GM12878 (cell line): ENCODE results near the gene ZNF234. TPM values are rescaled to one million over a fixed set of nuclear protein-coding genes. Genes with fewer than 3 reads are reported as not detected.

ENCODE experiments used
- CHD4 ChIP-seq: fragments of 200-600 bp; sonication (generic); IDR thresholded peaks from 2 replicates; pipeline ENCODE4 v1.6.1; 2016; ENCODE audit warnings: mild to moderate bottlenecking
- DPF2 ChIP-seq: fragments of 450-650 bp; IDR thresholded peaks from 2 replicates; pipeline ENCODE4 v1.6.1; 2017; ENCODE audit warnings: mild to moderate bottlenecking
- EED ChIP-seq: sonication (generic); IDR thresholded peaks from 2 replicates; pipeline ENCODE4 v1.6.1; 2016; ENCODE audit warnings: antibody characterized with exemption, low read depth
- EGR1 ChIP-seq, 2 experiments: IDR thresholded peaks; 1 replicate in 1 of 2; 2 replicates in 1 of 2; pipeline ENCODE4 v1.6.1; 2011 to 2012; ENCODE audit warnings: low read depth in 2 of 2, low read length in 2 of 2, borderline replicate concordance in 1 of 2, mild to moderate bottlenecking in 1 of 2, moderate library complexity in 1 of 2
- EZH2 ChIP-seq: IDR thresholded peaks from 2 replicates; pipeline ENCODE4 v1.6.1; 2012; ENCODE audit warnings: low read depth, mild to moderate bottlenecking, control low read depth, inconsistent platforms, low read length, borderline replicate concordance; ENCODE audit not compliant: control insufficient read depth
- FOS ChIP-seq: IDR thresholded peaks from 3 replicates; pipeline ENCODE4 v1.6.1; 2011; ENCODE audit warnings: borderline replicate concordance; ENCODE audit not compliant: insufficient read length; ENCODE audit errors: extremely low read depth
- IKZF2 ChIP-seq, 2 experiments: fragments of 450-650 bp; IDR thresholded peaks; 2 replicates each; pipeline ENCODE4 v1.6.1; 2017; ENCODE audit warnings: mild to moderate bottlenecking in 2 of 2, moderate library complexity in 2 of 2
- LARP7 ChIP-seq: fragments of 450-650 bp; IDR thresholded peaks from 2 replicates; pipeline ENCODE4 v1.6.1; 2017; ENCODE audit warnings: mild to moderate bottlenecking
- MEF2B ChIP-seq: fragments of 450-650 bp; IDR thresholded peaks from 2 replicates; pipeline ENCODE4 v1.6.1; 2018; ENCODE audit warnings: mild to moderate bottlenecking, moderate library complexity; ENCODE audit not compliant: partially characterized antibody, poor library complexity, severe bottlenecking
- MTA2 ChIP-seq: fragments of 450-650 bp; IDR thresholded peaks from 2 replicates; pipeline ENCODE4 v1.6.1; 2016; ENCODE audit warnings: low read depth, mild to moderate bottlenecking, moderate library complexity
- MXI1 ChIP-seq: fragments of 150-350 bp; IDR thresholded peaks from 2 replicates; pipeline ENCODE4 v1.6.1; 2011; ENCODE audit warnings: low read depth, mild to moderate bottlenecking, inconsistent platforms, low read length, improper control_type of control experiment
- MYB ChIP-seq: fragments of 150-350 bp; IDR thresholded peaks from 2 replicates; pipeline ENCODE4 v1.6.1; 2014; ENCODE audit warnings: mild to moderate bottlenecking, low read depth, low read length, borderline replicate concordance
- MYC ChIP-seq: IDR thresholded peaks from 2 replicates; pipeline ENCODE4 v1.6.1; 2011; ENCODE audit warnings: mild to moderate bottlenecking, low read length, moderate library complexity, inconsistent platforms; ENCODE audit not compliant: insufficient read depth, insufficient replicate concordance, insufficient read length, severe bottlenecking
- NR2F1 ChIP-seq: fragments of 450-650 bp; conservative IDR thresholded peaks from 2 replicates; pipeline ENCODE4 v1.6.1; 2017; ENCODE audit warnings: mild to moderate bottlenecking
- NRF1 ChIP-seq: conservative IDR thresholded peaks from 2 replicates; pipeline ENCODE4 v1.6.1; 2011; ENCODE audit warnings: mild to moderate bottlenecking, low read depth, low read length, improper control_type of control experiment
- PAX5 ChIP-seq: IDR thresholded peaks from 2 replicates; pipeline ENCODE4 v1.6.1; 2011; ENCODE audit warnings: low read depth, low read length, borderline replicate concordance
- POLR2AphosphoS2 ChIP-seq: IDR thresholded peaks from 2 replicates; pipeline ENCODE4 v1.6.1; 2011; ENCODE audit warnings: low read depth, mild to moderate bottlenecking, low read length, improper control_type of control experiment, moderate library complexity
- RAD21 ChIP-seq: IDR thresholded peaks from 2 replicates; pipeline ENCODE4 v1.6.1; 2011; ENCODE audit warnings: mild to moderate bottlenecking, low read depth, low read length, moderate library complexity; ENCODE audit not compliant: insufficient read depth
- SMC3 ChIP-seq: IDR thresholded peaks from 2 replicates; pipeline ENCODE4 v1.6.1; 2011; ENCODE audit warnings: low read length, improper control_type of control experiment, borderline replicate concordance
- SP1 ChIP-seq: IDR thresholded peaks from one replicate; pipeline ENCODE4 v1.6.1; 2011; ENCODE audit warnings: low read depth, low read length
- TBL1XR1 ChIP-seq: IDR thresholded peaks from 2 replicates; pipeline ENCODE4 v1.6.1; 2012; ENCODE audit warnings: low read depth, low read length, improper control_type of control experiment
- ZZZ3 ChIP-seq: IDR thresholded peaks from 2 replicates; pipeline ENCODE4 v1.6.1; 2011; ENCODE audit warnings: low read depth; ENCODE audit not compliant: control insufficient read depth, insufficient read length
- polyA plus RNA-seq, 11 experiments: library from polyadenylated mRNA; depleted of rRNA in 4 of 11; unstranded in 6 of 11; stranded (reverse) in 5 of 11; fragments of >200 nt; fragmentation: Nextera tagmentation in 4 of 11; fragmentation: Illumina TruSeq in 1 of 11; extraction: Ambion mirVana in 4 of 11; extraction: Trizol in 1 of 11; gene quantifications; 1 replicate in 1 of 11; 2 replicates in 10 of 11; pipeline versions ENCODE4 v1.2.1 to v1.2.3, GENCODE V29; 2011 to 2016; ENCODE audit warnings: inconsistent platforms in 2 of 11, missing spikeins in 2 of 11, low read depth in 1 of 11
- total RNA-seq, 4 experiments: library from RNA; depleted of rRNA in 3 of 4; stranded (reverse); fragments of >200 nt in 3 of 4; fragmentation: Illumina TruSeq in 1 of 4; extraction: Trizol in 1 of 4; gene quantifications; 2 replicates each; pipeline versions ENCODE4 v1.2.1 to v1.2.3, GENCODE V29; 2013 to 2021
- TF ChIP-seq, protein P1 (sequence below): IDR thresholded peaks from 2 replicates; pipeline ENCODE4 v1.6.1; 2012; ENCODE audit warnings: low read length, inconsistent platforms
- TF ChIP-seq, protein P2 (sequence below): fragments of 450-650 bp; IDR thresholded peaks from 2 replicates; pipeline ENCODE4 v1.6.1; 2016; ENCODE audit warnings: mild to moderate bottlenecking, moderate library complexity, borderline replicate concordance
- TF ChIP-seq, protein P3 (sequence below): fragments of 450-650 bp; IDR thresholded peaks from 2 replicates; pipeline ENCODE4 v1.6.1; 2016; ENCODE audit warnings: mild to moderate bottlenecking

ZNF234 gene
- total and polyA plus RNA-seq, 10 of the 15 experiments (the other 5 are each of a cell fraction or from before 2014, with no cell fraction given) = 2.7 to 10.5 (median 5.2) TPM

DNA sequence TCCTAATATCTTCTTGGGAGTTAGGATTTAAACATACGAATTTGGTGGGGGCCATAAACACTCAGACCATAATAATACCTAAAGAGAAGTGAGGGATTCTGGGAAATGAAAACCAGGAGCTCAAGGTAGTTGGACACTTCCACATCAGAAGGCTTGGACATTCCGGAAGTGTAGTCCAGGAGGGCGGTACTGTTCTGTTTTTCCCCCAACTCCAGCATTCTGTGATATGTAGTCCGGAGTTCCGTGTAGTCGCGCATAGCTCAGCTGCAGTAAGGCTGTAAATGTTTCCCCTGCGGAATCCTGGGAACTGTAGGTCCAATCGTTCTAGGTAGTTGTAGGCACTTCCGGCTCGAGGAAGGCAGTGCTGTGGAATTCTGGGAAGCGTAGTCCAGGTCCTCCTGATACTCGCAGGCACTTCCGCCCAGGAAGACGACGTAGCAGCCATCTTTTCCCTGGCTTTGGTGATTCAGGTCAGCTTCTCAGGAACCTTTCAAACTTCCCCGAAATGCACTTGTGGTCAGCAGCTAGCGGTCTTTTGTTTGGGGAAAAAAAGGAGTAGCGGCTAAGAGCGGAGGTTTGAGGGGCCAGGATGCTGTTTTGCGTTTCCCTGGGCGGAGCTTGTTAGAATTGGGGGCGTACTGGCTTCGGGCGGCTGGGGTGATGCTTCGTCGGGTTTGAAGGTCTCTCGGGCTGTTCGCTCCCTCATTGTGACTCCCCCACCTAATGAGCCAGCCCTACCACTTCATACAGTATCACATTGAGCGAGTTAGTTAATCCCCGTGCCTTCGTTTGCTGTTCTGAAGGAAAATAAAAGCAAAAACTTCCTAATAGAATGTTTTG lies 23.5 kb downstream of the ZNF234 start, which contains the start of gene ZNF226 (continued):
- TF ChIP-seq, protein P1, sequence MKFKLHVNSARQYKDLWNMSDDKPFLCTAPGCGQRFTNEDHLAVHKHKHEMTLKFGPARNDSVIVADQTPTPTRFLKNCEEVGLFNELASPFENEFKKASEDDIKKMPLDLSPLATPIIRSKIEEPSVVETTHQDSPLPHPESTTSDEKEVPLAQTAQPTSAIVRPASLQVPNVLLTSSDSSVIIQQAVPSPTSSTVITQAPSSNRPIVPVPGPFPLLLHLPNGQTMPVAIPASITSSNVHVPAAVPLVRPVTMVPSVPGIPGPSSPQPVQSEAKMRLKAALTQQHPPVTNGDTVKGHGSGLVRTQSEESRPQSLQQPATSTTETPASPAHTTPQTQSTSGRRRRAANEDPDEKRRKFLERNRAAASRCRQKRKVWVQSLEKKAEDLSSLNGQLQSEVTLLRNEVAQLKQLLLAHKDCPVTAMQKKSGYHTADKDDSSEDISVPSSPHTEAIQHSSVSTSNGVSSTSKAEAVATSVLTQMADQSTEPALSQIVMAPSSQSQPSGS = no peak
- TF ChIP-seq RAD21 = no peak
- no peak for TF ChIP-seq NRF1
- TF ChIP-seq EGR1 (IDR thresholded peaks at IDR 0.05; ENCODE audit: borderline replicate concordance in 1 of 2, low read depth in 2 of 2, low read length in 2 of 2) = peak in 1 of 2 experiments; percentile 32; a peak in 1 of 3 replicates
- TF ChIP-seq MEF2B = no peak
- TF ChIP-seq ZZZ3 = no peak
- no peak for TF ChIP-seq LARP7
- peak; percentile 44 for TF ChIP-seq SP1
- no peak for TF ChIP-seq DPF2
- TF ChIP-seq MYC = no peak
- no peak for TF ChIP-seq SMC3
- 0 out of 2 replicates have a peak, but pooled peaks have one; percentile 23 for TF ChIP-seq NR2F1
- no peak for TF ChIP-seq CHD4
- TF ChIP-seq, protein P2, sequence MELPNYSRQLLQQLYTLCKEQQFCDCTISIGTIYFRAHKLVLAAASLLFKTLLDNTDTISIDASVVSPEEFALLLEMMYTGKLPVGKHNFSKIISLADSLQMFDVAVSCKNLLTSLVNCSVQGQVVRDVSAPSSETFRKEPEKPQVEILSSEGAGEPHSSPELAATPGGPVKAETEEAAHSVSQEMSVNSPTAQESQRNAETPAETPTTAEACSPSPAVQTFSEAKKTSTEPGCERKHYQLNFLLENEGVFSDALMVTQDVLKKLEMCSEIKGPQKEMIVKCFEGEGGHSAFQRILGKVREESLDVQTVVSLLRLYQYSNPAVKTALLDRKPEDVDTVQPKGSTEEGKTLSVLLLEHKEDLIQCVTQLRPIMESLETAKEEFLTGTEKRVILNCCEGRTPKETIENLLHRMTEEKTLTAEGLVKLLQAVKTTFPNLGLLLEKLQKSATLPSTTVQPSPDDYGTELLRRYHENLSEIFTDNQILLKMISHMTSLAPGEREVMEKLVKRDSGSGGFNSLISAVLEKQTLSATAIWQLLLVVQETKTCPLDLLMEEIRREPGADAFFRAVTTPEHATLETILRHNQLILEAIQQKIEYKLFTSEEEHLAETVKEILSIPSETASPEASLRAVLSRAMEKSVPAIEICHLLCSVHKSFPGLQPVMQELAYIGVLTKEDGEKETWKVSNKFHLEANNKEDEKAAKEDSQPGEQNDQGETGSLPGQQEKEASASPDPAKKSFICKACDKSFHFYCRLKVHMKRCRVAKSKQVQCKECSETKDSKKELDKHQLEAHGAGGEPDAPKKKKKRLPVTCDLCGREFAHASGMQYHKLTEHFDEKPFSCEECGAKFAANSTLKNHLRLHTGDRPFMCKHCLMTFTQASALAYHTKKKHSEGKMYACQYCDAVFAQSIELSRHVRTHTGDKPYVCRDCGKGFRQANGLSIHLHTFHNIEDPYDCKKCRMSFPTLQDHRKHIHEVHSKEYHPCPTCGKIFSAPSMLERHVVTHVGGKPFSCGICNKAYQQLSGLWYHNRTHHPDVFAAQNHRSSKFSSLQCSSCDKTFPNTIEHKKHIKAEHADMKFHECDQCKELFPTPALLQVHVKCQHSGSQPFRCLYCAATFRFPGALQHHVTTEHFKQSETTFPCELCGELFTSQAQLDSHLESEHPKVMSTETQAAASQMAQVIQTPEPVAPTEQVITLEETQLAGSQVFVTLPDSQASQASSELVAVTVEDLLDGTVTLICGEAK = peak; percentile 95
- peak; percentile 67 for TF ChIP-seq EED
- TF ChIP-seq IKZF2 (IDR thresholded peaks at IDR 0.05) = peak; percentile 67 to 68; a peak in 2 of 4 replicates
- TF ChIP-seq MXI1 = no peak
- TF ChIP-seq FOS = no peak
- TF ChIP-seq POLR2AphosphoS2 = peak; percentile 71
- no peak; the same call in 1 of the 2 replicates for TF ChIP-seq MTA2
- no peak for TF ChIP-seq TBL1XR1
- TF ChIP-seq, protein P3, sequence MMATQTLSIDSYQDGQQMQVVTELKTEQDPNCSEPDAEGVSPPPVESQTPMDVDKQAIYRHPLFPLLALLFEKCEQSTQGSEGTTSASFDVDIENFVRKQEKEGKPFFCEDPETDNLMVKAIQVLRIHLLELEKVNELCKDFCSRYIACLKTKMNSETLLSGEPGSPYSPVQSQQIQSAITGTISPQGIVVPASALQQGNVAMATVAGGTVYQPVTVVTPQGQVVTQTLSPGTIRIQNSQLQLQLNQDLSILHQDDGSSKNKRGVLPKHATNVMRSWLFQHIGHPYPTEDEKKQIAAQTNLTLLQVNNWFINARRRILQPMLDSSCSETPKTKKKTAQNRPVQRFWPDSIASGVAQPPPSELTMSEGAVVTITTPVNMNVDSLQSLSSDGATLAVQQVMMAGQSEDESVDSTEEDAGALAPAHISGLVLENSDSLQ = no peak
- TF ChIP-seq EZH2 = no peak
- no peak for TF ChIP-seq MYB
- no peak for TF ChIP-seq PAX5
